H1 (cell line): Measurements from ENCODE around the gene NADSYN1. TPM values are rescaled to one million over a fixed set of nuclear protein-coding genes. Genes with fewer than 3 reads are reported as not detected.

Source experiments
- CTCF ChIA-PET: fragments of 300-600 bp; sonication (Branson Sonifier 250); formaldehyde crosslinking; loops from one replicate; lab custom pipeline; 2021; ENCODE audit not compliant: partially characterized antibody; lab: Charles Lee
- POLR2A ChIA-PET: fragments of 300-600 bp; sonication (Branson Sonifier 250); formaldehyde crosslinking; loops from one replicate; lab custom pipeline; 2021; ENCODE audit warnings: inconsistent platforms; ENCODE audit not compliant: partially characterized antibody; lab: Charles Lee
- DNase-seq, 2 experiments: peaks; one replicate each; pipeline versions ENCODE4 v3.0.0 to v3.0.0-alpha.2; 2010 to 2022; ENCODE audit warnings: low spot score in 2 of 2, low read depth in 1 of 2, mixed read lengths in 1 of 2
- FAIRE-seq: peaks from 2 replicates; lab custom pipeline; 2011; peaks lifted over from hg19 to GRCh38; lab: Jason Lieb, UNC
- H2AFZ ChIP-seq: 2 replicates; pipeline ENCODE4 v1.8.1; 2012; ENCODE audit warnings: low read length, inconsistent platforms
- H2AK5ac ChIP-seq: 2 replicates; pipeline ENCODE4 v1.6.1; 2013; ENCODE audit warnings: low read depth, low read length
- H2BK120ac ChIP-seq: replicated peaks from 2 replicates; pipeline ENCODE3; 2013; ENCODE audit warnings: low read depth, low read length, inconsistent platforms
- H2BK12ac ChIP-seq: 2 replicates; pipeline ENCODE4 v1.6.1; 2013; ENCODE audit warnings: low read depth, low read length
- H2BK15ac ChIP-seq: 2 replicates; pipeline ENCODE4 v1.6.1; 2013; ENCODE audit warnings: low read length
- H2BK20ac ChIP-seq: 2 replicates; pipeline ENCODE4 v1.6.1; 2013; ENCODE audit warnings: low read length
- H2BK5ac ChIP-seq: 2 replicates; pipeline ENCODE4 v1.6.1; 2013; ENCODE audit warnings: low read depth, low read length
- H3K14ac ChIP-seq: 2 replicates; pipeline ENCODE4 v1.6.1; 2013; ENCODE audit warnings: inconsistent platforms; ENCODE audit not compliant: insufficient read length
- H3K18ac ChIP-seq: 2 replicates; pipeline ENCODE4 v1.6.1; 2013; ENCODE audit warnings: low read length; ENCODE audit errors: extremely low read depth
- H3K23ac ChIP-seq: 2 replicates; pipeline ENCODE4 v1.6.1; 2013; ENCODE audit warnings: inconsistent platforms; ENCODE audit not compliant: insufficient read length
- H3K23me2 ChIP-seq: 2 replicates; pipeline ENCODE4 v1.6.1; 2013; ENCODE audit warnings: low read depth, low read length
- H3K27ac ChIP-seq: 2 replicates; pipeline ENCODE4 v1.6.1; 2011; ENCODE audit warnings: low read depth, low read length, inconsistent platforms
- H3K27me3 ChIP-seq, 4 experiments: replicated peaks in 1 of 4; 1 replicate in 1 of 4; 2 replicates in 3 of 4; pipeline versions ENCODE4 v1.6.1 to v1.8.1; 2011 to 2013; ENCODE audit warnings: low read length in 3 of 4, mild to moderate bottlenecking in 3 of 4, inconsistent platforms in 2 of 4, mixed read lengths in 2 of 4, moderate library complexity in 1 of 4; ENCODE audit not compliant: control insufficient read depth in 3 of 4, insufficient read depth in 3 of 4; ENCODE audit errors: extremely low read depth in 1 of 4
- H3K36me3 ChIP-seq, 4 experiments: 2 replicates each; pipeline versions ENCODE4 v1.6.1 to v1.8.1; 2011 to 2013; ENCODE audit warnings: mild to moderate bottlenecking in 4 of 4, low read length in 3 of 4, moderate library complexity in 2 of 4, control low read depth in 1 of 4, inconsistent platforms in 1 of 4; ENCODE audit not compliant: insufficient read depth in 4 of 4, control insufficient read depth in 2 of 4
- H3K4ac ChIP-seq: replicated peaks from 2 replicates; pipeline ENCODE3; 2013; ENCODE audit warnings: low read length, low read depth, mixed read lengths, inconsistent platforms; ENCODE audit not compliant: insufficient read length
- H3K4me1 ChIP-seq, 4 experiments: replicated peaks in 1 of 4; 1 replicate in 1 of 4; 2 replicates in 3 of 4; pipeline versions ENCODE4 v1.6.1 to v1.8.1; 2011 to 2013; ENCODE audit warnings: low read length in 3 of 4, inconsistent platforms in 2 of 4, mixed read lengths in 1 of 4; ENCODE audit not compliant: insufficient read depth in 4 of 4, control insufficient read depth in 3 of 4
- H3K4me2 ChIP-seq, 2 experiments: 2 replicates each; pipeline versions ENCODE4 v1.6.1 to v1.8.1; 2011 to 2013; ENCODE audit warnings: low read depth in 2 of 2, low read length in 2 of 2, control low read depth in 1 of 2, inconsistent platforms in 1 of 2, mild to moderate bottlenecking in 1 of 2; ENCODE audit not compliant: insufficient read depth in 1 of 2
- H3K4me3 ChIP-seq, 4 experiments: fragments of 200-600, 300-600 bp in 1 of 4; sonication (generic), shearing (Covaris generic), sonication (Bioruptor Twin) in 1 of 4; 2 replicates each; pipeline versions ENCODE4 v1.5.1 to v1.8.1; 2011 to 2016; ENCODE audit warnings: low read length in 4 of 4, low read depth in 3 of 4, control low read depth in 2 of 4, inconsistent platforms in 2 of 4, mild to moderate bottlenecking in 2 of 4, mixed read lengths in 1 of 4, moderate library complexity in 1 of 4; ENCODE audit not compliant: insufficient read depth in 2 of 4; ENCODE audit errors: extremely low read depth in 1 of 4
- H3K56ac ChIP-seq: replicated peaks from 2 replicates; pipeline ENCODE3; 2013; ENCODE audit warnings: low read depth, mild to moderate bottlenecking, mixed read lengths, low read length, inconsistent platforms; ENCODE audit not compliant: insufficient read length
- H3K79me1 ChIP-seq: 2 replicates; pipeline ENCODE4 v1.6.1; 2013; ENCODE audit warnings: low read depth, low read length, control low read depth
- H3K79me2 ChIP-seq, 2 experiments: 2 replicates each; pipeline versions ENCODE4 v1.6.1 to v1.8.1; 2012 to 2013; ENCODE audit warnings: low read length in 2 of 2, mild to moderate bottlenecking in 2 of 2, inconsistent platforms in 1 of 2; ENCODE audit not compliant: insufficient read depth in 2 of 2, control insufficient read depth in 1 of 2
- H3K9ac ChIP-seq, 4 experiments: replicated peaks in 1 of 4; 1 replicate in 1 of 4; 2 replicates in 3 of 4; pipeline versions ENCODE4 v1.6.1 to v1.8.1; 2011 to 2013; ENCODE audit warnings: low read depth in 3 of 4, low read length in 3 of 4, control low read depth in 2 of 4, mild to moderate bottlenecking in 2 of 4, moderate library complexity in 2 of 4, inconsistent platforms in 1 of 4; ENCODE audit errors: extremely low read depth in 1 of 4
- H3K9me3 ChIP-seq, 2 experiments: 2 replicates each; pipeline versions ENCODE4 v1.6.1 to v1.8.1; 2012 to 2013; ENCODE audit warnings: mild to moderate bottlenecking in 2 of 2, moderate library complexity in 2 of 2, control low read depth in 1 of 2, inconsistent platforms in 1 of 2, low read depth in 1 of 2, low read length in 1 of 2, mixed read lengths in 1 of 2; ENCODE audit not compliant: insufficient read depth in 2 of 2
- H4K20me1 ChIP-seq, 2 experiments: replicated peaks in 1 of 2; 2 replicates each; pipeline versions ENCODE3 to v1.8.1; 2011 to 2013; ENCODE audit warnings: inconsistent platforms in 2 of 2, low read length in 2 of 2, mild to moderate bottlenecking in 1 of 2; ENCODE audit not compliant: insufficient read depth in 2 of 2, control insufficient read depth in 1 of 2
- H4K5ac ChIP-seq: 2 replicates; pipeline ENCODE4 v1.6.1; 2013; ENCODE audit warnings: low read length, low read depth, mixed read lengths, inconsistent platforms; ENCODE audit not compliant: insufficient read length
- H4K8ac ChIP-seq: 2 replicates; pipeline ENCODE4 v1.8.0; 2013; ENCODE audit warnings: mild to moderate bottlenecking, moderate library complexity, low read length, inconsistent platforms; ENCODE audit not compliant: insufficient read depth; ENCODE audit errors: extremely low read depth
- H4K91ac ChIP-seq: replicated peaks from 2 replicates; pipeline ENCODE3; 2013; ENCODE audit warnings: low read length, mixed read lengths, inconsistent platforms; ENCODE audit not compliant: insufficient read length
- HDAC2 ChIP-seq, 2 experiments: fragments of 300-600 bp in 1 of 2; sonication (generic) in 1 of 2; IDR thresholded peaks; 2 replicates each; pipeline ENCODE4 v1.6.1; 2011 to 2012; ENCODE audit warnings: low read depth in 2 of 2, low read length in 2 of 2, mild to moderate bottlenecking in 2 of 2, moderate library complexity in 2 of 2, borderline replicate concordance in 1 of 2, inconsistent platforms in 1 of 2
- WGBS, 2 experiments: shearing (Covaris generic) in 1 of 2; methylation state at CpG; one replicate each; pipeline versions ENCODE4 v1.1.6 to v1.1.7; 2013 to 2015; ENCODE audit warnings: low lambda C conversion rate in 2 of 2, mixed read lengths in 2 of 2, inconsistent platforms in 1 of 2, low coverage in 1 of 2, missing lambda C conversion rate in 1 of 2; ENCODE audit not compliant: insufficient replicate concordance in 2 of 2, insufficient coverage in 1 of 2, insufficient read length in 1 of 2; ENCODE audit errors: extremely low coverage in 1 of 2, missing lambda C conversion rate in 1 of 2; 5-methylcytosine and 5-hydroxymethylcytosine counted together
- polyA plus RNA-seq, 7 experiments: library from polyadenylated mRNA; depleted of rRNA in 3 of 7; stranded (reverse) in 5 of 7; unstranded in 2 of 7; fragments of >200 nt in 5 of 7; fragments of 200-250 nt in 2 of 7; gene quantifications; 1 replicate in 5 of 7; 2 replicates in 1 of 7; 4 replicates in 1 of 7; pipeline versions ENCODE4 v1.2.1 to v1.2.3, GENCODE V29; 2011 to 2013; ENCODE audit warnings: missing spikeins in 2 of 7, mixed read lengths in 2 of 7
- total RNA-seq: library from RNA; stranded (reverse); fragmentation: NEBNext Ultra II Directional; extraction: Animal tissue kit (Norgen Biotek cat#: 25700); gene quantifications from 2 replicates; pipeline ENCODE4 v1.2.1, GENCODE V29; 2021

Gene NADSYN1
- total and polyA plus RNA-seq, 2 of the 8 experiments (the other 6 are each of a cell fraction or from before 2014, with no cell fraction given), result 38.3 to 38.6 TPM

GRCh38 chr11:71440021-71440755 is 12.8 kb upstream of the NADSYN1 start:
- TF ChIP-seq HDAC2 (IDR thresholded peaks at IDR 0.05; ENCODE audit: borderline replicate concordance in 1 of 2, low read depth in 2 of 2, low read length in 2 of 2), result no peak
- TF ChIP-seq, all 59 proteins: peak for 0
- no peak overlapping the region for H2BK12ac ChIP-seq
- no peak overlapping the region for H3K27ac ChIP-seq
- peak overlapping the region; percentile 35; the same call in 1 of the 2 replicates for H4K8ac ChIP-seq
- H3K9me3 ChIP-seq, result no peaks in the 10 kb centered on the region
- H3K9ac ChIP-seq, result no peak overlapping the region
- H3K18ac ChIP-seq, result no peak overlapping the region
- H3K4me3 ChIP-seq, result no peak overlapping the region
- no peak overlapping the region for H2BK15ac ChIP-seq
- H3K79me2 ChIP-seq, result peaks cover 0 to 4% of the 10 kb centered on the region in 2 experiments; a peak in 1 of 4 replicates
- no peak overlapping the region for H2AFZ ChIP-seq
- H4K5ac ChIP-seq, result no peak overlapping the region
- no peak overlapping the region for H3K4me2 ChIP-seq
- peaks cover 55 to 95% (median 84%) of the 10 kb centered on the region in 4 experiments for H3K36me3 ChIP-seq
- no peak overlapping the region for H3K23ac ChIP-seq
- no peaks in the 10 kb centered on the region for H3K4me1 ChIP-seq
- ChIA-PET CTCF (interaction anchor here (0.9 kb wide), 1 partner anchor 15 kb away, joined by 5 read pairs; no protein-coding TSS in a partner anchor), POLR2A (no interaction called here)
- FAIRE-seq (no peak), DNase-seq (no peak)
- H2BK5ac ChIP-seq, result no peak overlapping the region
- 96% methylated on average over 6 of the region's 6 CpGs; no CpG with 5 or more reads in 1 of the 2 experiments for WGBS, 2 experiments
- no peak overlapping the region for H3K4ac ChIP-seq
- no peak overlapping the region for H3K14ac ChIP-seq
- H3K23me2 ChIP-seq, result peaks cover 6% of the 10 kb centered on the region; the same call in 1 of the 2 replicates
- H2BK120ac ChIP-seq, result no peak overlapping the region
- no peak overlapping the region for H4K91ac ChIP-seq
- no peak overlapping the region for H2BK20ac ChIP-seq
- H2AK5ac ChIP-seq, result no peak overlapping the region
- H3K27me3 ChIP-seq, result no peaks in the 10 kb centered on the region
- H4K20me1 ChIP-seq, result peaks cover 7 to 42% of the 10 kb centered on the region in 2 experiments
- H3K56ac ChIP-seq, result no peak overlapping the region
- peaks cover 12% of the 10 kb centered on the region for H3K79me1 ChIP-seq
